GM18519 (cell line): ENCODE measurements around the gene AZU1.
A peak's percentile ranks its signal among the peaks of the same experiment; 100 is the strongest.

Experiments used
- ATAC-seq: cut with Tn5 transposase; IDR thresholded peaks from one replicate; pipeline ENCODE4 v1.9.1; 2021; ENCODE audit warnings: mild to moderate bottlenecking, moderate library complexity; ENCODE audit not compliant: unreplicated experiment, low FRiP score

Gene AZU1

DNA sequence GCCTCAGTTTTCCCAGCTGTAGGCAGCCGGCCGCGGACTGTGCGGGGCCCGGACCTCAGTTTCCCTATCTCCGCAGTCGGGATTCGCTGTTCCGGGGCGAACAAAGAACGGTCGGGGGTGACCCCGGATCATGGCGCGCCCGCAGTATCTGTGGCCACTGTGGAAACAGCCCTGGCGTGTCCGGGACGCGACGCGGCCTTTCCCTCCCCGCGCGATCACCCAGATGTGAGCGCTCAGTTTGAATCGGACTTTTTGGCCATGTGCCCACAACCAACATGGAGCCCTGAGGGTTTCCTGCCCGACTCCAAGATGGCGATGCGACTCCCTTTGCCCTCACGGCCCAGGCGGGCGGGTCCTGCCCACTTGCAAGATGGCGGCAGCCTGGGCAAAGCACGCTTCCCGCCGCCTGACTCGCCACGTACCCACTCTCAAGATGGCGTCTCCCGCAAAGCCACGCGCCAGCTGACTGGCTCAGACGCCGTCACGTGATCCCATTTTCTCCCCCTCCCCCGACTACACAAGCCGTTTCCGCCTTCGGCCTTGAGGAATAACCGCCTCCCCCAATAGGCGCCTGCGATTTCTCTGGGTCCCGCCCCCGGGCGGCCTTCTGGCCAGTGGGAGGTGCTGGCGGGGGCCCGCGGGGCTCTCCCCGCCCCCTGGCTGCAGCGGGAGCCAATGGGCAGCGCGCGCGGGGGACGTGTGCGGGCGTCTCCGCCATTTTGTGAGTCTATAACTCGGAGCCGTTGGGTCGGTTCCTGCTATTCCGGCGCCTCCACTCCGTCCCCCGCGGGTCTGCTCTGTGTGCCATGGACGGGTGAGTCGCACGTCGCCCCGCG, 30.7 kb upstream of the AZU1 start, which contains the start of gene PTBP1:
PTBP1 (plus strand) TSS at position 761 of the 836 bp plus-strand sequence; CDS start at position 807, 46 bp downstream.
- peak; percentile 62 for ATAC-seq

DNA sequence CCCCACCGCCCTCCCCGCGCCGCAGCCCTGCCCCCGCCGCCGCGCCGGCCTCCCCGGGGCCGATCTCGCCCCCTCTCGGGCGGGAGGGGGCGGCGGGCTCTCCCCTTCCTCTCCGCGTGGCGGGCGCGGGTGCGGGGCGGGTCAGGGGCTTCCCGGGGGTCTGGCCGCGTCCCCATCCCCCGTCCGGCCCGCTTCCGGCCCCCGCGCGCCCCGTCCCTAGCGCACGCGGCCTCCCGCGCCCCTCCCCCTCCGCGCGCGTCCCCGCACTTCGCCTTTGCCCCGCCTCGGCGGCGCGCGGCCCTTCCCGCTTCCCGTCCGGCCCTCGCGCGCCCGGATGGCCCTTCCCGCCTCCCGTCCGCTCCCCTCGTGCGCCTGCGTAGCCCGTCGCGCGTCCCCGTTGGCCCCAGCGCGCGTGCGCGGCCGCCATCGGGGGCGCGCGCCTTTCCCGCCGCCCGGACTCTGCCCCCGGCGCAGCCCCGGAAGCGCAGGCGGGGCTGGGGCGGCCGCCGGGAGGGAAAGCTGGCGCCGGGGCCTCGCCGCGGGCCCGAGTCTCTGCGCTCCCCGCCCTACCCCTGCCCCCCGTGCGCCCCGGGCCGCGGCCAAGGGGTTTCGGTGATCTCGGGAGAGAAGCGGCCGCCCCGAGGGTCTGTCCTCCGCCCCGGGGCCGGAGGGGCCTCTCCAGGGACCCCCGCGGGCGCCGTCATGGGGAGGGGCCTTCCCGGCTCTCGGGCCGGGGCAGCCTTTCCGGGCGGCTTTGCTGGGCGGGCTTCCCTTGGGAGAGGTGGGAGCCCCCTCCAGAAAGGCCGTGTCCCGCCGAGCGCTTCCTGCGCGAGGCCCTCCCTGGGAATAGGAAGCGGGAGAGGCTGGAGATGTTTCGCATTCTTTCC, 29.9 kb upstream of the AZU1 start:
- peak; percentile 25 for ATAC-seq

DNA sequence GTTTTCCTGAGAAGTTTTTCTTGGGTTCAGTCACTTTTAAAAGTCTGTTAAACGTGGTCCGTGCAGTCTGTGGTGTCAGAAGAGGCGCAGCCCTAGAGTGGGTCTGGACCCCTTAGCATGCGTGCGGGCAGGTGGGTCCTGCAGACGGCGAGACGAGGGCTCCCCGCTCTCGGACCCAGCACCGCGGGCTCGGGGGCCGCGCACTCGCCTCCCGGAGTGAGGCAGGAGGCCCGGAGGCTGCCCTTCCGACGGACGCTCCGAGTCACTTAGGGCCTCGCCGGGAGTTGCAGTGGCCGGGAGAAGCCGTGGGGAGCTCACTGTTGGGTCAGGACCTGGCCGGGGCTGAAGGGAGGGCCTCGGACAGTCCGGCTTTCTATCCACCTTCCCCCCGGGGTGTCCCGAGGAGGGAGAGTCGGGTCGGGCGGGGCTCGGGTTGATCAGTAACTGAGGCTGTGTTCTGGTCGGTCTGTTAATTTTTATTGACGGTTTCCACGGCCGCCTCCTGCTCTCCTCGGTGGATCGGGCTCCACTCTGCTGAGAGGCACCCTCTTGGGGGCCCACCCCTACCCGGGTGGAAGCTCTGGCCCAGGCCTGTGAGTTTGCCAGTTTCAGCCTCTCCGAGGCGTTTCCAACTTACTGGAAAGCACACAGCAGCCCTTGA, 29.1 kb upstream of the AZU1 start:
- ATAC-seq, result no peak

DNA sequence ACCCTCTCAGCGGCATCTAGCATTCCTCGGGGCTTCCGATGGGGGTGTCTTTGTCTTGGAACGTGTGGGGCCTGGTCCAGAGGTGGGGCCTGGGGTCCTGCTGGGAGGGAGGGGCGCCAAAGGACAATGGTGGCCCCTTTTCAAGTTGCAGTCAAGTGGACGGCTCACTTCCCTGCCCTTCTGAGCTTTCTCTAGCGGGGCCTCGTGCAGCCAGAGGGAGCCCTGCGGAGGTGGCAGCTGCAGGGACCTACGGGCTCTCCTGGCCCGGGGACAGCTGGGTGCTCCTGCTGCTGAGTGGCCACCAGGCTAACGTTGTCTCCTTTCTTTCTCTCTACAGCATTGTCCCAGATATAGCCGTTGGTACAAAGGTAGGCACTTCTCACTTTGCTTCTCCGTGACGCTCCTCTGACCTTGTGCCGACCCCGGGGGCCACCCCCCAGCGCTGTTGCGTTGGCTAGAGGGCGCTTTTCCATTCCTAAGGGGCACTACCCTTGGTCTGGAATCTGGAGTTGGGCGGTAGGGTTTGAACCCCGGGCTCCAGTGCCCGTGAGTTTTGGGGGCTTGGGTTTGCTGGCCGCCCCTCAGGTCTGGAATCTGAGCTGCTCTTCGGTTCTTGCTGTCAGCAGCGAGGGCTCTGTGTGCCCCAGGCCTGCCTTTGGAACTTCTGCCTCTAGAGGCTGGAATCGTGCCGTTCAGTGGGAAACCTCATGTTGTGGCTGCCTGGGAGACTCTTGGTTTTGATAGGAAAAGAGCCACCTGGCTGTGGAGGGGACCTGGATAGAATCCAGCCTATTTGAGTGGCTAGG, 28.4 kb upstream of the AZU1 start:
- ATAC-seq, result no peak

DNA sequence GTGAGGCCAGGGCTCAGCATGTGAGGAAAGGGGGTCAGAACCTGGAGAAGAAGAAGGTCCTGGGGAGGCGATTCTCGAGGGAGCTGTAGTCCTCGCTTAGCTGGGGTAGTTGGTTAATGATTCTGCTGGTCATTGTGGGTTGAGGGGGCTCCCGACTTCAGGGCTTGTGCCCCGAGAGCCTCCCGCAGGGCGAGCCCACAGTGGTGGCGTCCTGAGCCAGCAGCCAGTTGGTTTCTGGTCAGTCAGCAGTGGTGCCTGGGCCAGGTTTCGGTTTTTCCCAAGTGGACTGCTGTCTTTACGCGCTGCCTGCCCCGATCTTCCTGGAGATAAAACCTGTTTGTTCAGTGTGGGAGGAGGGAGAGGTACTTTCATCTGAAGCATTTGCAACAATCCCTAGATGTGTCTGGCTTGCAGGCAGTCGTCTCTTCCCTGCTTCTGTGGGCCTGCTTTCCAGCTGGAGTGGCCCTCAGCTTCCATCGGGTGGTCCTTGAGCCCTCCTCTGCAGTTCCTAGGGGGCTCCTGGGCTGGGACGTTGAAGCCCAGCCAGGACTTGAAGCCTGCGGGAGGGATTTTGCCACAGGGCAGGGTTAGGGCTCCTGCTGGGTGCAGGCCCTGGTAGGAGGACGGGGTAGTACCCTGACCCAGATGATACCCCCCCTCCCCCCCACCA, 27.1 kb upstream of the AZU1 start:
- ATAC-seq, result no peak

DNA sequence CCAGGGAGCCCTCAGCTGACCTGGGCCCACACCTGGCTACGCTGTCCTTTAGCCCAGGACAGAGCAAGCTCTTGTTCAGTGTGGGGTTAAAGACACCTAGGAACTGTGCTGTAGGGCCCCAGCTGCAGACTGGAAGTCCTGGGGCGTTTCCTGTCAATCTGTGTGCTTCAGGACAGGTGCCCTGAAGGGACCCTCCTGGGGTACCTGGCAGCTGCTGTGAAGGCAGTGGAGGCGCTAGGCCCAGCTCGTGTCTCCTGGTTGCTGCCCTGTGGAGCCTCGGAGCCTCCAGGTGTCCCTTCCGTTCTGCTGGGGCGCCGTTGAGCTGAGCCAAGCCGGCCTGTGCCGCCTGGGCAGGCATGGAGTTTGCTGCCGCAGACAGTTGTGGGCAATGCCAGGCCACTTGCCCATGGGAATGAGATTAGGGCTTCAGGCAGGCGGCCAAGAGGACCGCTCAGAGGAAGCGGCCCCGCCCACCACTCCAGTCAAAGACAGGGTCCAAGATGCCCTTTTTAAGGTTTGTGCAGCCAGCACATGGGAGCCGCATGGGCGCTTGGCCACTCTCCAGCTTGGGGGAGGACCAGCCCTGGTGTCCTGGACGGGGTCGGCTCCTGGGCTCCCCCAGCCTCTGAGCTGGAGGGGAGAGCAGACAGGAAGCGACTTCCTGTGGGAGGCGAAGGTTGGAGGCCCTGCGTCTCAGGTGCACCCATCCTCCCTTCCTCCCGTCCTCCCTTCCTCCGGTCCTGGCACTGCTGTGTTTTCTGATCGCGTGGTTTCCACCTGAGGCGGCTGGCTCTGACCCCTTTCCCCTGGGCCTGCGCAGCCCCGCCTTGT, 26.4 kb upstream of the AZU1 start:
- no peak for ATAC-seq

DNA sequence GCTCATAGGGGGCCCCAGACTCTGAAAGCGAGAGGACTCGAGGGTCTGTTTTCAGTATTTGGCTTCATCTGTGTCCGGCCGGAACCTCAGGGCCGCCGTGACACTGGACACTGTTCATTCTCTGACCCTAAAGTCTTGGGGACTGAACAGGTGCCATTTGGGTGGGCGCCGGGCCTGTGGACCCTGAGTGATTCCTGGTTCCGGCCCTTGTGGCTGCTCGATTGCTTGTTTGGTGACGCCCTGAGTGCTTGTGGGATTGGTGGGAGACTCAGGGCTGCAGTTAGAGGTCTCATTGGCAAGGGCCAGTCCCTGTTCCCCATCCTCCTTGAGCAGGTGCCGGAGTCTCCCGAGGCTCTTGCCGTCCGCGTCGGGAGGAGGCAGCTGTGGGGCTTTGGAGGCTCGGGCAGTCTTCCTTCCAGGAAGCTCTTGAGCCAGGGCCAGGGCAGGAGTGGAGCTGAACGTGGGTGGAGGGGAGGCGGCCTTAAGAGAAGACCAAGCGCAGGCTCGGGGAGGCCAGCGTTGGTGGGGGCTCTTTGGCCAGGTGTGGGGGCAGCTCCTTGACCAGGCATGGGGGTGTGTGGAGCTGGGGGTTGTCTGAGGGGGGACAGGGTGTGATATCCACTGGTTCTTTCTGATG, 25.7 kb upstream of the AZU1 start:
- no peak for ATAC-seq

DNA sequence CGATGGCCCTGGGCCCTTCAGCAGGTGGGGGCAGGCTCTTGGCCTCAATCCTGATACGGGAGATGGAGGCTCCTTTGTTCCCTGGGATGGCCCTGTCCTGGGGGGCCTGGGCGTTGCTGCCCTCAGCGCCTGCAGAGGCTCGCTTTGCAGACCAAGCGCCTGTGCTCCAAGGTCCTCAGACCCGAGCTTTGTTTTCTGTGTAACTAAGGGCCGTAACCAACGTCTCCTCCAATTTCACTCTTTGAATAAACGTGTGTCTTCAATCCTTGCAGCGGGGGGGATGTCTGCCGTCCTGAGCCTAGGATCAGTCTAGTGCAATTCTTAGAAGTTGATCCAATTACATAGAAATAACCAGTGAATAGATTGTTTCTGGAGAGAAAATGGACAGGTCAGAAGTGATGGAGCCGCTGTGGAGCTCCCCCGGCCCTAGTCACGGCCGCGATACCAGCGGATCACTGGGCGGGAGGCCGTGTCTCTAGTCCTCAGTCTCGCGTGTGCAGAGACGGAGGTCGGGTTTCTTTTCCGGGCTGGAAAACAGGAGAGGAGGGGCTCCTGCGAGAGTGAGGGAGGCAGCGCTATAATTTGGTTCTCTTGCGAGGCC, 25.0 kb upstream of the AZU1 start:
- no peak for ATAC-seq

DNA sequence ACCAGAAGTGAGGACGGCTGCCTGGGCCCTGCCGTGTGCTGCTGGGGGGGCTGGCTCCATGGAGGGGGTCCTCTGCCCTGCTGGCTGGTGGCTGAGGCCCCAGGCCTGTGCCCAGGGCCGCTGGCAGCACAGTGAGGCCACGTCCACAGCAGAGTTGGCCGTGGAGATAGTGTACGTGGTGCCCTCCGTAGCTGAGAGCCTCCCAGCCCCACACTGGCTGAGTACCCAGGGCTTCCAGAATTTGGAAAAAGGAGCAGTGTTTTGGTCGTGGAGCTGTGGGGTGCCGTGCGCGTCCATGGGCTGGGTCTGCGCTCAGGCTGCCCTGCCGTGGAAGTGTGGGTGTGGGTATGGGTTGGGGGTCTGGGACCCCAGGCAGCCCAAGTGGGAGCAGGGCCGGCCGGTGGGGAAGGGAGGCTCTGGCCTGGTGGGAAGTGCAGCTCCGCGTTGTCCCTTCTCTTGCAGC, 24.5 kb upstream of the AZU1 start:
- ATAC-seq, result no peak

DNA sequence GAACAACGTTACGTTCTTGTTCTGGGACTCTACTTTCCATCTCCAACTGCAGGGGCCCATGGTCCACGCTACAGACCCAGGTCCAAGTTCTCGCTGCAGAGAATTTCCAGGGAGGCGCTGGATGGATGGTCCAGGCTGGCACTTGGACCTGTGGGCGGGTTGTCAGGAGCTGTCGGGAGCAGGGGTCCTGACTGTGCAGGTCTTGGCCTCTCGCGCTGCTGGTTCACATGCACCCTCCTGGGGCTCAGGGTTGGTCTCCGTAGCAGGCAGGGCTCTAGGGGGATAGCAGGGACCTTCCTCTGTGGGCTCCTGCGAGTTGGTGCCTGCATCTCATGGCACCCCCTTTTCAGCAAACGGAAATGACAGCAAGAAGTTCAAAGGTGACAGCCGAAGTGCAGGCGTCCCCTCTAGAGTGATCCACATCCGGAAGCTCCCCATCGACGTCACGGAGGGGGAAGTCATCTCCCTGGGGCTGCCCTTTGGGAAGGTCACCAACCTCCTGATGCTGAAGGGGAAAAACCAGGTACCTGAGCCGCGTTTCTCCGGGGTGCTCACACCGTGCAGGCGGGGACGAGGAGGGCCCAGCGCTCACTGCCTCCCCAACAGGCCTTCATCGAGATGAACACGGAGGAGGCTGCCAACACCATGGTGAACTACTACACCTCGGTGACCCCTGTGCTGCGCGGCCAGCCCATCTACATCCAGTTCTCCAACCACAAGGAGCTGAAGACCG, 23.8 kb upstream of the AZU1 start:
- no peak for ATAC-seq

DNA sequence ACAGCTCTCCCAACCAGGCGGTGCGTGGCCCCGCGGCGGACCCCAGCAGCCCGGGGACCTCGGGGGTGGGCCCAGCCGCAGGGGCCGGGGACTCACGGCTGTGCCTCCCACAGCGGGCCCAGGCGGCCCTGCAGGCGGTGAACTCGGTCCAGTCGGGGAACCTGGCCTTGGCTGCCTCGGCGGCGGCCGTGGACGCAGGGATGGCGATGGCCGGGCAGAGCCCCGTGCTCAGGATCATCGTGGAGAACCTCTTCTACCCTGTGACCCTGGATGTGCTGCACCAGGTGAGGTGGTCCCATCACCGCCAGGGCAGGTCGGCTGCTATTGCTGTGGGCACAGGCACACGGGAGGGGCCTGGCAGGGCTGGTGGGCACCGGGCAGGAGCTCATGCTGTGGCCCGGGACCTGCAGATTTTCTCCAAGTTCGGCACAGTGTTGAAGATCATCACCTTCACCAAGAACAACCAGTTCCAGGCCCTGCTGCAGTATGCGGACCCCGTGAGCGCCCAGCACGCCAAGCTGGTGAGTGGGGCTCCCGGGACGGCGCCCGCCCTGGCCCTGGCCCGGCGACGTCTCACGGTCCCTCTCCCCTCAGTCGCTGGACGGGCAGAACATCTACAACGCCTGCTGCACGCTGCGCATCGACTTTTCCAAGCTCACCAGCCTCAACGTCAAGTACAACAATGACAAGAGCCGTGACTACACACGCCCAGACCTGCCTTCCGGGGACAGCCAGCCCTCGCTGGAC, 23.0 kb upstream of the AZU1 start:
- no peak for ATAC-seq

DNA sequence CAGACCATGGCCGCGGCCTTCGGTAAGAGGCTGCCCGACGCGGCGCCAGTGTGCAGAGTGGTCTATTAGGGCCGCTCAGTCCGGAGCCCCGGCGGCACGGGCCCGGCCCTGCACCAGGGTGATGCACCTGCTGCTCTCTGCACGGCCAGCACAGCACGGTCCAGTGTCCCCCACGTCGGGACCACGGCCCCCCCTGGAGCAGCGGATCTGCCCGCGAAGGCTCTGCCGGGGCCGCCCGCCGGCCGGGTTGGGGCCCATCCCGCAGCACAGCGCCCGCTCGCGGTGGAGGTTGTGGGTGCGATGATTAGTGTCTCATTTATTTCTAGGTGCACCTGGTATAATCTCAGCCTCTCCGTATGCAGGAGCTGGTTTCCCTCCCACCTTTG, 22.5 kb upstream of the AZU1 start:
- no peak for ATAC-seq

DNA sequence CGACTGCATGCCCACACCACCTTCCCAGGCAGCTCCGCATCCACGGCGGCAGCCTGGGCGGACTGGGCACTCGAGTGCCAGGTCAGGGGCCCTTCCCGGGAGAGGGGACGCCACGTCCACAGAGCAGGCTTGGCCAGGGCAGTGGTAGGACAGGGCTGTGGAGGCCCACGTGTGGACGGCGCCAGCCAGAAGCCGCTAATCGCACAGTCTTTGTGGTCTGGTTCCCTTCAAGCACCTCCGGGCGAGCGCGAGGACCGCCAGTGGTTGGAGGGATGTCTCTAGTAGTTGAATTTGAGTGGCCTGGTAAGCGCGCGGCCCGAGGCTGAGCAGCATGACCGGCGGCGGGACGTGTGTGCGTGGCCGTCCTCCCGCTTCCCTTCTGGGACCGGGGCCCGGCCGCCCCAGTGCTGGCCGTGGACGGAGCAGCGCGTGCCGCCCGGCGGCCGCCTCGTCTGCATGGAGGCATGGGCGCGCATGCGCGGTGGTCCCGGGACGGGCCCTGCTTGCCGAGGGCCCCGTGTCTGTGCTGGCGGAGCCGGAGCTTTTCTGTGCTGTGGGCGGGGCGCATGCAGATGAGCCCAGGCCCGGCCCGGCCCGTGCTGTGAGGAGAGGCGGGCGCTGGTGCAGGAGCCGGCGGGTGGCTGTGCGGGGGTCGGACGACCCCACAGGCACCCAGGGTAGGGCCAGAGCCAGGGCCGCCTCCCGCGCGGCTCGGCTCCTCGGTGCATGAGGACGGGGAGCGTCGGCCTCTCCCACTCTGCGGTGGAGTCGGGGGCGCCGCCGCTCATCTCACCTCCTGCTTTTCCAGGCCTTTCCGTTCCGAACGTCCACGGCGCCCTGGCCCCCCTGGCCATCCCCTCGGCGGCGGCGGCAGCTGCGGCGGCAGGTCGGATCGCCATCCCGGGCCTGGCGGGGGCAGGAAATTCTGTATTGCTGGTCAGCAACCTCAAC, 21.8 kb upstream of the AZU1 start:
- ATAC-seq, result no peak

DNA sequence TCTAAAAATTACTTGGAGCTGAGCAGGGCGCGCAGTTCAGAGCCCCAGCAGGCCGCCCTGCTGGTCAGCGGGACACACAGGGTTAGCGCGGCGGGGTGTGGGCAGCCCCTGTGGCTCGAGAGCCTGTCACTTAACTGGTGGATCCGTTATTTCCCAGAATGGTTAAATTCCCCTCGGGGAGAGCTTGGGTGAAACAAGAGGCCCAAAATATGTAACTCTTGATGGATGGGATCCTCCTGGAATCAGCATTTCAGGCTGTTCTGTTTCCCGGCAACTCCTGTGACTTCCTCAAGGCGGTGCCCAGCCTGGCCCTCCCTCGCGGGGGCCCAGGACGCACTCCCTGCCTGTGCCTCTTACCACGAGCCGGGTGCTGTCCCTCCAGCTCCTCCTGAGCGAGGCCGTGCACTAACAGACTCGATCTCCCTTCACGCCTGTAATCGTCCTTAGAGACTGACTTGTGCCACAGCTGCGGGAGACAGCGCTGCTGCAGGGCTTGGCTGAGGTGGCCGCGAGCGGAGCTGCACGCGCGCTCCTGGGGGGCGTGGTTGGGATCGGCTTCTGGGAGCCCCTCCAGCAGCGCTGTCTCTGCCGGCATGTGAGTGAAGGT, 20.7 kb upstream of the AZU1 start:
- no peak for ATAC-seq
